LHCN-M2 (cell line): ENCODE results near the gene PTGR3. TPM values are rescaled to one million over a fixed set of nuclear protein-coding genes. Genes with fewer than 3 reads are reported as not detected.

ENCODE experiments used
- DNase-seq: peaks from one replicate; pipeline ENCODE4 v3.0.0-alpha.2; 2012; ENCODE audit warnings: low read depth
- polyA plus RNA-seq: library from polyadenylated mRNA; unstranded; fragments of >200 nt; gene quantifications from one replicate; pipeline ENCODE4 v1.2.1, GENCODE V29; 2012; ENCODE audit warnings: missing spikeins
- total RNA-seq: library from RNA; depleted of rRNA; stranded (reverse); fragments of >200 nt; gene quantifications from 2 replicates; pipeline ENCODE4 v1.2.3, GENCODE V29; 2014; rRNA removed

The PTGR3 gene
- total RNA-seq, result 11.8 and 17.1 TPM in 2 replicates
- polyA plus RNA-seq, result 14.2 TPM

- DNase-seq, result peak; percentile 90
Observed at GRCh38 chr18:75209129-75209950, at the start of gene PTGR3. Gene PTGR3, minus strand, starts transcription at chr18:75209139. Its CDS starts 81 bp downstream, at chr18:75209058.

GRCh38 chr18:75257605-75258004, 48.7 kb upstream of the PTGR3 start:
- no peak for DNase-seq

GRCh38 chr18:75256376-75256775, 47.4 kb upstream of the PTGR3 start:
- no peak for DNase-seq

- DNase-seq, result no peak
Observed at GRCh38 chr18:75255094-75255493, 46.2 kb upstream of the PTGR3 start.

- no peak for DNase-seq
Observed at GRCh38 chr18:75253784-75254183, 44.8 kb upstream of the PTGR3 start.

GRCh38 chr18:75253043-75253442, 44.1 kb upstream of the PTGR3 start:
- DNase-seq, result no peak

GRCh38 chr18:75252136-75252535, 43.2 kb upstream of the PTGR3 start:
- DNase-seq, result no peak

GRCh38 chr18:75251466-75251865, 42.5 kb upstream of the PTGR3 start:
- no peak for DNase-seq

GRCh38 chr18:75250471-75250821, 41.5 kb upstream of the PTGR3 start:
- no peak for DNase-seq

GRCh38 chr18:75249672-75250470, 40.9 kb upstream of the PTGR3 start:
- no peak for DNase-seq

- DNase-seq, result no peak
Observed at GRCh38 chr18:75249175-75249518, 40.2 kb upstream of the PTGR3 start.

- DNase-seq, result peak; percentile 19
Observed at GRCh38 chr18:75248426-75249174, 39.7 kb upstream of the PTGR3 start.

- peak; percentile 64 for DNase-seq
Observed at GRCh38 chr18:75247611-75248421, 38.9 kb upstream of the PTGR3 start.

- peak; percentile 42 for DNase-seq
Observed at GRCh38 chr18:75246721-75247610, 38.0 kb upstream of the PTGR3 start.

- no peak for DNase-seq
Observed at GRCh38 chr18:75244351-75245313, 35.7 kb upstream of the PTGR3 start.

GRCh38 chr18:75241705-75242104, 32.8 kb upstream of the PTGR3 start:
- no peak for DNase-seq

GRCh38 chr18:75240433-75240832, 31.5 kb upstream of the PTGR3 start:
- DNase-seq, result no peak

- no peak for DNase-seq
Observed at GRCh38 chr18:75238786-75239185, 29.8 kb upstream of the PTGR3 start.

GRCh38 chr18:75238100-75238499, 29.2 kb upstream of the PTGR3 start:
- DNase-seq, result no peak
